HepG2 (cell line): Measurements from ENCODE around the gene HTRA2. TPM values are rescaled to one million over a fixed set of nuclear protein-coding genes. Genes with fewer than 3 reads are reported as not detected.
A peak's percentile ranks its signal among the peaks of the same experiment; 100 is the strongest.

ENCODE experiments used
- BCLAF1 ChIP-seq: fragments of 450-650 bp; IDR thresholded peaks from 2 replicates; pipeline ENCODE4 v1.6.1; 2017; ENCODE audit warnings: mild to moderate bottlenecking
- CENPX ChIP-seq: sonication (generic); formaldehyde crosslinking; IDR thresholded peaks from 2 replicates; pipeline ENCODE4 v1.9.0; 2021; ENCODE audit warnings: mild to moderate bottlenecking, missing genetic modification reagents, moderate library complexity
- HIVEP1 ChIP-seq: sonication (generic); formaldehyde crosslinking; IDR thresholded peaks from 2 replicates; pipeline ENCODE4 v1.4.0; 2020; ENCODE audit warnings: mild to moderate bottlenecking, missing genetic modification reagents
- HMG20A ChIP-seq: IDR thresholded peaks from 2 replicates; pipeline ENCODE4 v1.6.1; 2016; ENCODE audit warnings: borderline replicate concordance
- HNRNPUL1 ChIP-seq: fragments of 200-400 bp; formaldehyde crosslinking; IDR thresholded peaks from 2 replicates; pipeline ENCODE4 v1.6.1; 2017; ENCODE audit warnings: low read depth, mild to moderate bottlenecking, low read length, moderate library complexity
- KAT2B ChIP-seq: fragments of 150-350 bp; IDR thresholded peaks from 2 replicates; pipeline ENCODE4 v1.6.1; 2014; ENCODE audit warnings: low read depth, low read length, borderline replicate concordance
- NR2F6 ChIP-seq, 2 experiments: IDR thresholded peaks; 2 replicates each; pipeline ENCODE4 v1.6.1; 2016; ENCODE audit warnings: antibody characterized with exemption in 1 of 2, mild to moderate bottlenecking in 1 of 2
- PHF21A ChIP-seq: sonication (generic); formaldehyde crosslinking; IDR thresholded peaks from 2 replicates; pipeline ENCODE4 v1.5.0; 2020; ENCODE audit warnings: mild to moderate bottlenecking, missing genetic modification reagents
- REPIN1 ChIP-seq: sonication (generic); formaldehyde crosslinking; IDR thresholded peaks from 2 replicates; pipeline ENCODE4 v1.8.0; 2022; ENCODE audit warnings: missing genetic modification reagents, low read depth, mild to moderate bottlenecking, borderline replicate concordance
- TGIF2 ChIP-seq: IDR thresholded peaks from 2 replicates; pipeline ENCODE4 v1.6.1; 2016; ENCODE audit warnings: control low read depth, missing compliant biosample characterization
- YEATS4 ChIP-seq: sonication (generic); formaldehyde crosslinking; IDR thresholded peaks from 2 replicates; pipeline ENCODE4 v1.4.0; 2020; ENCODE audit warnings: missing genetic modification reagents, borderline replicate concordance
- ZMYM2 ChIP-seq: sonication (generic); formaldehyde crosslinking; IDR thresholded peaks from 2 replicates; pipeline ENCODE4 v1.8.0; 2022; ENCODE audit warnings: mild to moderate bottlenecking, missing genetic modification reagents
- ZNF260 ChIP-seq: sonication (generic); formaldehyde crosslinking; IDR thresholded peaks from 2 replicates; pipeline ENCODE4 v1.4.0; 2020; ENCODE audit warnings: missing genetic modification reagents, low read depth, mild to moderate bottlenecking, borderline replicate concordance
- ZNF362 ChIP-seq: sonication (generic); formaldehyde crosslinking; IDR thresholded peaks from 2 replicates; pipeline ENCODE4 v1.4.0; 2020; ENCODE audit warnings: missing genetic modification reagents, mild to moderate bottlenecking, borderline replicate concordance
- ZNF44 ChIP-seq: sonication (generic); formaldehyde crosslinking; IDR thresholded peaks from 2 replicates; pipeline ENCODE4 v1.5.1; 2020; ENCODE audit warnings: mild to moderate bottlenecking, missing genetic modification reagents
- ZNF530 ChIP-seq: sonication (generic); formaldehyde crosslinking; IDR thresholded peaks from 2 replicates; pipeline ENCODE4 v1.5.0; 2020; ENCODE audit warnings: low read depth, mild to moderate bottlenecking, missing genetic modification reagents
- polyA plus RNA-seq, 8 experiments: library from polyadenylated mRNA; depleted of rRNA in 3 of 8; stranded (reverse) in 7 of 8; unstranded in 1 of 8; fragments of >200 nt; fragmentation: Illumina TruSeq in 4 of 8; extraction: Trizol in 4 of 8; gene quantifications; 2 replicates each; pipeline versions ENCODE4 v1.2.1 to v1.2.3, GENCODE V29; 2011 to 2016; ENCODE audit warnings: low read depth in 4 of 8, missing spikeins in 1 of 8, mixed read lengths in 1 of 8; ENCODE audit not compliant: insufficient read depth in 1 of 8
- total RNA-seq, 5 experiments: library from RNA; depleted of rRNA; stranded (reverse); fragments of >200 nt; fragmentation: Illumina TruSeq; extraction: Trizol; gene quantifications; 2 replicates each; pipeline ENCODE4 v1.2.3, GENCODE V29; 2016; ENCODE audit warnings: low read depth in 1 of 5
- TF ChIP-seq, protein P1 (sequence below): sonication (generic); formaldehyde crosslinking; IDR thresholded peaks from 2 replicates; pipeline ENCODE4 v1.5.0; 2020; ENCODE audit warnings: mild to moderate bottlenecking, missing genetic modification reagents
- TF ChIP-seq, protein P2 (sequence below): sonication (generic); formaldehyde crosslinking; IDR thresholded peaks from 2 replicates; pipeline ENCODE4 v1.9.0; 2021; ENCODE audit warnings: missing genetic modification reagents, mild to moderate bottlenecking, borderline replicate concordance
- TF ChIP-seq, protein P3 (sequence below): sonication (generic); formaldehyde crosslinking; IDR thresholded peaks from 2 replicates; pipeline ENCODE4 v1.5.1; 2020; ENCODE audit warnings: missing genetic modification reagents, mild to moderate bottlenecking, borderline replicate concordance

HTRA2 gene
- total and polyA plus RNA-seq, 2 of the 13 experiments (the other 11 are each of a cell fraction or from before 2014, with no cell fraction given): 47.7 to 50.3 TPM

DNA sequence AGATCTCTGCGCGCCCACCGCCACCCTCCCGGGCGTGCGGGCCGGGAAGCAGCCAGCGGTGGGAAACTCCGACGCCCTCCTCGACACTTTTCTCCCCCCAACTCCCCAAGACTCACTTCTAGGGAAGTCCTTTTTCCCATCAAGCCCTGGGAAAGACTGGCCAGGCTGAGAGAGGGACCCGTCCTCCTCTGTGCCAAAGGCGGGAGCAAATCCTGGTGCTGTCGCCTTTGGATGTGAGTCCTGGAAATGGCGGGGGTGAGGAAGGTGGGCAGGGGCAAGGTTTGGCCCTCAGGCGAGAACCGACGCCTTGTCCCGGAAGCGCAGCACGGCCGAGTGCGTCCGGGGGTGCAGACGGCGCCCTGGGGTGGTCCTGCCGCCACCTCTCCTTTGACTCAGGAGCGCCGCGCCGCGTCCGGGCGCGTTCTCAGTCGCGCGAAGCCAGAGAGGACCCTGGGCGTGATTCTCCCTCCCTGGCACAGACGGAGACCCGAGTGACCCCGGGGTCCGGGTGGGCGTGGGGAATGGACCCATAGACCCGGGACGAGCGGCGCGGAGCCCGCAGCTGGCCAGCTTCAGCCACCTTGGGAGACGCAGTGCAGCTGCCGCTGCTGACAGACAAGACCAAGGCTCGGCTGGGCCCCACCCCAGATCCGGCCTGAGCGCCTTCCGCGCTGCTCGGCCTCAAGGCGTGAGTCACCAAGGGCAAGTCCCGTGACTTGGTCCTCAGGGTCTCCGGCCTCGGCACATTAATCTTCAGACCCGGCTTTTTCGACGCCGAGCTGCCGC, 26.8 kb upstream of the HTRA2 start (continued):
- TF ChIP-seq HIVEP1 (CRISPR knock-in tag): no peak
- no peak for TF ChIP-seq HNRNPUL1
- TF ChIP-seq CENPX (CRISPR knock-in tag): no peak
- peak; percentile 84 for TF ChIP-seq YEATS4 (CRISPR knock-in tag)
- no peak for TF ChIP-seq BCLAF1
- no peak for TF ChIP-seq KAT2B
- no peak for TF ChIP-seq ZNF530 (CRISPR knock-in tag)
- TF ChIP-seq ZNF362 (CRISPR knock-in tag): no peak; the same call in none of the 2 replicates
- TF ChIP-seq, protein P1, sequence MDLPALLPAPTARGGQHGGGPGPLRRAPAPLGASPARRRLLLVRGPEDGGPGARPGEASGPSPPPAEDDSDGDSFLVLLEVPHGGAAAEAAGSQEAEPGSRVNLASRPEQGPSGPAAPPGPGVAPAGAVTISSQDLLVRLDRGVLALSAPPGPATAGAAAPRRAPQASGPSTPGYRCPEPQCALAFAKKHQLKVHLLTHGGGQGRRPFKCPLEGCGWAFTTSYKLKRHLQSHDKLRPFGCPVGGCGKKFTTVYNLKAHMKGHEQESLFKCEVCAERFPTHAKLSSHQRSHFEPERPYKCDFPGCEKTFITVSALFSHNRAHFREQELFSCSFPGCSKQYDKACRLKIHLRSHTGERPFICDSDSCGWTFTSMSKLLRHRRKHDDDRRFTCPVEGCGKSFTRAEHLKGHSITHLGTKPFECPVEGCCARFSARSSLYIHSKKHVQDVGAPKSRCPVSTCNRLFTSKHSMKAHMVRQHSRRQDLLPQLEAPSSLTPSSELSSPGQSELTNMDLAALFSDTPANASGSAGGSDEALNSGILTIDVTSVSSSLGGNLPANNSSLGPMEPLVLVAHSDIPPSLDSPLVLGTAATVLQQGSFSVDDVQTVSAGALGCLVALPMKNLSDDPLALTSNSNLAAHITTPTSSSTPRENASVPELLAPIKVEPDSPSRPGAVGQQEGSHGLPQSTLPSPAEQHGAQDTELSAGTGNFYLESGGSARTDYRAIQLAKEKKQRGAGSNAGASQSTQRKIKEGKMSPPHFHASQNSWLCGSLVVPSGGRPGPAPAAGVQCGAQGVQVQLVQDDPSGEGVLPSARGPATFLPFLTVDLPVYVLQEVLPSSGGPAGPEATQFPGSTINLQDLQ (CRISPR knock-in tag): no peak; the same call in 1 of the 2 replicates
- peak; percentile 25; the same call in 1 of the 2 replicates for TF ChIP-seq PHF21A (CRISPR knock-in tag)
- TF ChIP-seq ZNF44 (CRISPR knock-in tag): 0 out of 2 replicates have a peak, but pooled peaks have one; percentile 10
- no peak for TF ChIP-seq ZNF260 (CRISPR knock-in tag)
- peak; percentile 60 for TF ChIP-seq REPIN1
- TF ChIP-seq, protein P2, sequence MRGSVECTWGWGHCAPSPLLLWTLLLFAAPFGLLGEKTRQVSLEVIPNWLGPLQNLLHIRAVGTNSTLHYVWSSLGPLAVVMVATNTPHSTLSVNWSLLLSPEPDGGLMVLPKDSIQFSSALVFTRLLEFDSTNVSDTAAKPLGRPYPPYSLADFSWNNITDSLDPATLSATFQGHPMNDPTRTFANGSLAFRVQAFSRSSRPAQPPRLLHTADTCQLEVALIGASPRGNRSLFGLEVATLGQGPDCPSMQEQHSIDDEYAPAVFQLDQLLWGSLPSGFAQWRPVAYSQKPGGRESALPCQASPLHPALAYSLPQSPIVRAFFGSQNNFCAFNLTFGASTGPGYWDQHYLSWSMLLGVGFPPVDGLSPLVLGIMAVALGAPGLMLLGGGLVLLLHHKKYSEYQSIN (CRISPR knock-in tag): 0 out of 2 replicates have a peak, but pooled peaks have one; percentile 80
- TF ChIP-seq HMG20A (CRISPR knock-in tag): no peak
- TF ChIP-seq NR2F6 (IDR thresholded peaks at IDR 0.05): no peak
- TF ChIP-seq NR2F6 (CRISPR knock-in tag; IDR thresholded peaks at IDR 0.05): peak; percentile 75
- TF ChIP-seq, protein P3, sequence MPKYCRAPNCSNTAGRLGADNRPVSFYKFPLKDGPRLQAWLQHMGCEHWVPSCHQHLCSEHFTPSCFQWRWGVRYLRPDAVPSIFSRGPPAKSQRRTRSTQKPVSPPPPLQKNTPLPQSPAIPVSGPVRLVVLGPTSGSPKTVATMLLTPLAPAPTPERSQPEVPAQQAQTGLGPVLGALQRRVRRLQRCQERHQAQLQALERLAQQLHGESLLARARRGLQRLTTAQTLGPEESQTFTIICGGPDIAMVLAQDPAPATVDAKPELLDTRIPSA (CRISPR knock-in tag): peak; percentile 91; the same call in 1 of the 2 replicates
- peak; percentile 87; the same call in 1 of the 2 replicates for TF ChIP-seq ZMYM2 (CRISPR knock-in tag)
- 0 out of 2 replicates have a peak, but pooled peaks have one; percentile 24 for TF ChIP-seq TGIF2 (CRISPR knock-in tag)
